NT2/D1 (cell line): ENCODE measurements around the gene RIPOR3.

Source experiments
- YY1 ChIP-seq: IDR thresholded peaks from 2 replicates; pipeline ENCODE4 v1.6.1; 2011; ENCODE audit not compliant: insufficient read length, insufficient read depth
- ZNF274 ChIP-seq: IDR thresholded peaks from 2 replicates; pipeline ENCODE4 v1.6.1; 2011; ENCODE audit warnings: mild to moderate bottlenecking, low read depth, low read length

GRCh38 chr20:50574108-50574507 is 117.2 kb downstream of the RIPOR3 start:
- TF ChIP-seq YY1 (no peak), ZNF274 (no peak)
